Hematopoietic multipotent progenitor cell treated with erythropoietin and hydrocortisone succinate and interleukin-3 and kit ligand, for 17 days (in vitro differentiated cells): ENCODE measurements around the gene MAB21L2.
"Not testable (repeated sequence)": the region's sequence is repeated elsewhere in the genome, so short reads cannot be mapped to it uniquely, and the experiment has no call there.

Experiments used
- DNase-seq: peaks from one replicate; pipeline ENCODE4 v3.0.0-alpha.2; 2015; ENCODE audit warnings: low spot score

MAB21L2 gene

GRCh38 chr4:150582146-150582872 lies at the start of gene MAB21L2:
TSS of gene MAB21L2 (plus strand) at chr4:150582151. CDS start at chr4:150583030, 879 bp downstream.
- DNase-seq = no peak

GRCh38 chr4:150533673-150534072 lies 48.3 kb upstream of the MAB21L2 start:
- no peak for DNase-seq

GRCh38 chr4:150534818-150535217 lies 47.1 kb upstream of the MAB21L2 start:
- no peak for DNase-seq

GRCh38 chr4:150537911-150538310 lies 44.0 kb upstream of the MAB21L2 start:
- not testable (repeated sequence) for DNase-seq

GRCh38 chr4:150540536-150540935 lies 41.4 kb upstream of the MAB21L2 start:
- no peak for DNase-seq

GRCh38 chr4:150540959-150541360 lies 41.0 kb upstream of the MAB21L2 start:
- DNase-seq = no peak

- DNase-seq = no peak
Measured at GRCh38 chr4:150541681-150542080, 40.3 kb upstream of the MAB21L2 start.

- no peak for DNase-seq
Measured at GRCh38 chr4:150543042-150543441, 38.9 kb upstream of the MAB21L2 start.

- DNase-seq = no peak
Measured at GRCh38 chr4:150546286-150546685, 35.7 kb upstream of the MAB21L2 start.

- DNase-seq = no peak
Measured at GRCh38 chr4:150547154-150547838, 34.7 kb upstream of the MAB21L2 start.

- not testable (repeated sequence) for DNase-seq
Measured at GRCh38 chr4:150557811-150558210, 24.1 kb upstream of the MAB21L2 start.

- DNase-seq = no peak
Measured at GRCh38 chr4:150561143-150561737, 20.7 kb upstream of the MAB21L2 start.

- no peak for DNase-seq
Measured at GRCh38 chr4:150562250-150562649, 19.7 kb upstream of the MAB21L2 start.

- DNase-seq = no peak
Measured at GRCh38 chr4:150562751-150563150, 19.2 kb upstream of the MAB21L2 start.

- not testable (repeated sequence) for DNase-seq
Measured at GRCh38 chr4:150564967-150565366, 17.0 kb upstream of the MAB21L2 start.

- DNase-seq = no peak
Measured at GRCh38 chr4:150567070-150567469, 14.9 kb upstream of the MAB21L2 start.

GRCh38 chr4:150569384-150569987 lies 12.5 kb upstream of the MAB21L2 start:
- DNase-seq = no peak

- no peak for DNase-seq
Measured at GRCh38 chr4:150569998-150570535, 11.9 kb upstream of the MAB21L2 start.

- DNase-seq = no peak
Measured at GRCh38 chr4:150570862-150571261, 11.1 kb upstream of the MAB21L2 start.

- DNase-seq = no peak
Measured at GRCh38 chr4:150572704-150573504, 9.0 kb upstream of the MAB21L2 start.

- no peak for DNase-seq
Measured at GRCh38 chr4:150573534-150573933, 8.4 kb upstream of the MAB21L2 start.

GRCh38 chr4:150574678-150575077 lies 7.3 kb upstream of the MAB21L2 start:
- DNase-seq = no peak
